NCI-H748 treated with DMSO at 0.1 percent for 48 hours (cell line): ENCODE data around the gene SLK.

Experiments used
- DNase-seq: peaks from one replicate; lab custom pipeline; 2025; lab: John Stamatoyannopoulos, UW

SLK gene

GRCh38 chr10:104054430-104054829 is 87.5 kb downstream of the SLK start:
- DNase-seq, result no peak

GRCh38 chr10:104056619-104057273 is 89.8 kb downstream of the SLK start:
- no peak for DNase-seq

- no peak for DNase-seq
Observed at GRCh38 chr10:104057717-104058116, 90.8 kb downstream of the SLK start.

GRCh38 chr10:104059364-104059763 is 92.4 kb downstream of the SLK start:
- no peak for DNase-seq

GRCh38 chr10:104061196-104061595 is 94.3 kb downstream of the SLK start:
- DNase-seq, result no peak

- DNase-seq, result no peak
Observed at GRCh38 chr10:104065748-104066147, 98.8 kb downstream of the SLK start.

GRCh38 chr10:104066945-104067344 is 100.0 kb downstream of the SLK start:
- DNase-seq, result no peak

- DNase-seq, result no peak
Observed at GRCh38 chr10:104067525-104067924, 100.6 kb downstream of the SLK start.

GRCh38 chr10:104069613-104070012 is 102.7 kb downstream of the SLK start:
- no peak for DNase-seq

- DNase-seq, result no peak
Observed at GRCh38 chr10:104072786-104073185, 105.8 kb downstream of the SLK start.

GRCh38 chr10:104074505-104074904 is 107.6 kb downstream of the SLK start:
- DNase-seq, result no peak

GRCh38 chr10:104076743-104077160 is 109.8 kb downstream of the SLK start:
- peak; percentile 95 for DNase-seq

- DNase-seq, result peak; percentile 95
Observed at GRCh38 chr10:104077247-104077646, 110.3 kb downstream of the SLK start.

GRCh38 chr10:104077663-104078151 is 110.8 kb downstream of the SLK start:
- DNase-seq, result no peak
